Naive B cell (primary cell): Measurements from ENCODE around the gene SLC2A13. TPM values are rescaled to one million over a fixed set of nuclear protein-coding genes. Genes with fewer than 3 reads are reported as not detected.
A peak's percentile ranks its signal among the peaks of the same experiment; 100 is the strongest.
"Not testable (repeated sequence)": the region's sequence is repeated elsewhere in the genome, so short reads cannot be mapped to it uniquely, and the experiment has no call there.

Source experiments
- ATAC-seq, 2 donors: fragments of 150-1000 bp; cut with Tn5 transposase; 2 replicates each; pipeline ENCODE4 v1.10.0; 2021; ENCODE audit warnings: low read depth in 2 of 2, mild to moderate bottlenecking in 2 of 2, moderate library complexity in 2 of 2
- DNase-seq: peaks from one replicate; pipeline ENCODE4 v3.0.0; 2022
- H3K27ac Mint-ChIP-seq, 6 donors: one replicate each; pipeline ENCODE4 v1.8.0; 2020 to 2022; ENCODE audit warnings: mild to moderate bottlenecking in 6 of 6, mixed read lengths in 6 of 6, moderate library complexity in 5 of 6, inconsistent platforms in 2 of 6
- H3K27me3 Mint-ChIP-seq, 3 donors: one replicate each; pipeline ENCODE4 v1.8.0; 2021 to 2022; ENCODE audit warnings: mixed read lengths in 3 of 3, mild to moderate bottlenecking in 1 of 3
- H3K36me3 Mint-ChIP-seq, 2 donors: one replicate each; pipeline ENCODE4 v1.8.0; 2020 to 2022; ENCODE audit warnings: mixed read lengths in 2 of 2, inconsistent platforms in 1 of 2, mild to moderate bottlenecking in 1 of 2
- H3K4me1 Mint-ChIP-seq, 3 donors: one replicate each; pipeline ENCODE4 v1.8.0; 2020 to 2022; ENCODE audit warnings: mixed read lengths in 3 of 3, inconsistent platforms in 1 of 3, mild to moderate bottlenecking in 1 of 3, moderate library complexity in 1 of 3
- H3K4me3 Mint-ChIP-seq, 8 donors: one replicate each; pipeline ENCODE4 v1.8.0; 2020 to 2022; ENCODE audit warnings: mild to moderate bottlenecking in 8 of 8, mixed read lengths in 8 of 8, moderate library complexity in 8 of 8, inconsistent platforms in 2 of 8
- H3K9me3 Mint-ChIP-seq, 7 donors: one replicate each; pipeline ENCODE4 v1.8.0; 2020 to 2022; ENCODE audit warnings: mixed read lengths in 7 of 7, mild to moderate bottlenecking in 5 of 7, inconsistent platforms in 2 of 7, moderate library complexity in 1 of 7
- polyA plus RNA-seq, 6 donors: library from polyadenylated mRNA; unstranded; fragments of 300-500 nt; fragmentation: Illumina TruSeq; gene quantifications; one replicate each; pipeline ENCODE4 v1.2.3, GENCODE V29; 2021; ENCODE audit warnings: low read depth in 6 of 6

The SLC2A13 gene
- polyA plus RNA-seq, 6 donors from 2014 or later: 0.72 to 2.2 (median 1.9) TPM; not detected in 1

GRCh38 chr12:40047002-40047401 lies 58.9 kb downstream of the SLC2A13 start:
- not testable (repeated sequence) for H3K27me3 Mint-ChIP-seq, DNase-seq, H3K4me1 Mint-ChIP-seq, H3K36me3 Mint-ChIP-seq, H3K27ac Mint-ChIP-seq, ATAC-seq, H3K9me3 Mint-ChIP-seq, H3K4me3 Mint-ChIP-seq

GRCh38 chr12:40045656-40046055 lies 60.2 kb downstream of the SLC2A13 start:
- H3K27me3 Mint-ChIP-seq: no peaks in the 10 kb centered on the region
- no peaks in the 10 kb centered on the region for H3K4me1 Mint-ChIP-seq
- peaks cover 0 to 8% of the 10 kb centered on the region in 2 donors for H3K36me3 Mint-ChIP-seq
- no peaks in the 10 kb centered on the region for H3K9me3 Mint-ChIP-seq
- no peak overlapping the region for H3K27ac Mint-ChIP-seq
- ATAC-seq: no peak
- DNase-seq: no peak
- H3K4me3 Mint-ChIP-seq: no peak overlapping the region

GRCh38 chr12:40044396-40044795 lies 61.5 kb downstream of the SLC2A13 start:
- Mint-ChIP-seq H3K4me3 (no peak overlapping the region), H3K4me1 (no peaks in the 10 kb centered on the region), H3K27ac (peak overlapping the region in 1 of 6 donors; percentile 24), H3K36me3 (peaks cover 0 to 8% of the 10 kb centered on the region in 2 donors), H3K9me3 (no peaks in the 10 kb centered on the region), H3K27me3 (no peaks in the 10 kb centered on the region)
- no peak for DNase-seq
- ATAC-seq: no peak

- Mint-ChIP-seq H3K36me3 (peaks cover 0 to 8% of the 10 kb centered on the region in 2 donors), H3K27ac (no peak overlapping the region), H3K4me3 (no peak overlapping the region), H3K27me3 (no peaks in the 10 kb centered on the region), H3K9me3 (no peaks in the 10 kb centered on the region), H3K4me1 (no peaks in the 10 kb centered on the region)
- ATAC-seq: no peak
- no peak for DNase-seq
Observed at GRCh38 chr12:40039598-40039997, 66.3 kb downstream of the SLC2A13 start.

- no peak for ATAC-seq
- no peak for DNase-seq
- H3K9me3 Mint-ChIP-seq: no peaks in the 10 kb centered on the region
- H3K36me3 Mint-ChIP-seq: peaks cover 0 to 8% of the 10 kb centered on the region in 2 donors
- no peaks in the 10 kb centered on the region for H3K27me3 Mint-ChIP-seq
- H3K27ac Mint-ChIP-seq: no peak overlapping the region
- no peaks in the 10 kb centered on the region for H3K4me1 Mint-ChIP-seq
- H3K4me3 Mint-ChIP-seq: no peak overlapping the region
Observed at GRCh38 chr12:40038619-40039018, 67.3 kb downstream of the SLC2A13 start.

GRCh38 chr12:40034712-40035111 lies 71.2 kb downstream of the SLC2A13 start:
- peak overlapping the region in 1 of 6 donors; percentile 8 for H3K27ac Mint-ChIP-seq
- no peak for ATAC-seq

GRCh38 chr12:40034156-40034555 lies 71.7 kb downstream of the SLC2A13 start:
- no peak overlapping the region for H3K4me3 Mint-ChIP-seq
- no peaks in the 10 kb centered on the region for H3K4me1 Mint-ChIP-seq
- no peaks in the 10 kb centered on the region for H3K36me3 Mint-ChIP-seq
- H3K27me3 Mint-ChIP-seq: no peaks in the 10 kb centered on the region
- H3K27ac Mint-ChIP-seq: no peak overlapping the region
- H3K9me3 Mint-ChIP-seq: no peaks in the 10 kb centered on the region
- DNase-seq: no peak
- ATAC-seq: no peak

More at GRCh38 chr12:40034712-40035111, 71.2 kb downstream of the SLC2A13 start:
- H3K4me3 Mint-ChIP-seq: no peak overlapping the region
- H3K36me3 Mint-ChIP-seq: no peaks in the 10 kb centered on the region
- H3K4me1 Mint-ChIP-seq: no peaks in the 10 kb centered on the region
- no peaks in the 10 kb centered on the region for H3K27me3 Mint-ChIP-seq
- H3K9me3 Mint-ChIP-seq: no peaks in the 10 kb centered on the region
- no peak for DNase-seq

- Mint-ChIP-seq H3K36me3 (no peaks in the 10 kb centered on the region), H3K4me3 (no peak overlapping the region), H3K27me3 (no peaks in the 10 kb centered on the region), H3K4me1 (no peaks in the 10 kb centered on the region), H3K9me3 (no peaks in the 10 kb centered on the region), H3K27ac (peak overlapping the region in 1 of 6 donors; percentile 11)
- ATAC-seq: no peak
- no peak for DNase-seq
Observed at GRCh38 chr12:40033242-40033630, 72.6 kb downstream of the SLC2A13 start.

GRCh38 chr12:40032433-40033241 lies 73.2 kb downstream of the SLC2A13 start:
- Mint-ChIP-seq H3K9me3 (no peaks in the 10 kb centered on the region), H3K36me3 (peaks cover 0 to 1% of the 10 kb centered on the region in 2 donors), H3K27ac (peak overlapping the region in 1 of 6 donors; percentile 11), H3K27me3 (no peaks in the 10 kb centered on the region), H3K4me3 (no peak overlapping the region), H3K4me1 (no peaks in the 10 kb centered on the region)
- DNase-seq (no peak), ATAC-seq (no peak)

- ATAC-seq (no peak), DNase-seq (no peak)
- Mint-ChIP-seq H3K36me3 (peaks cover 0 to 7% of the 10 kb centered on the region in 2 donors), H3K4me3 (no peak overlapping the region), H3K4me1 (no peaks in the 10 kb centered on the region), H3K27me3 (no peaks in the 10 kb centered on the region), H3K27ac (peak overlapping the region in 1 of 6 donors; percentile 39), H3K9me3 (no peaks in the 10 kb centered on the region)
Observed at GRCh38 chr12:40031965-40032364, 73.9 kb downstream of the SLC2A13 start.

GRCh38 chr12:40030970-40031369 lies 74.9 kb downstream of the SLC2A13 start:
- H3K27ac Mint-ChIP-seq, H3K36me3 Mint-ChIP-seq, ATAC-seq, H3K27me3 Mint-ChIP-seq, H3K9me3 Mint-ChIP-seq, DNase-seq, H3K4me3 Mint-ChIP-seq, H3K4me1 Mint-ChIP-seq: not testable (repeated sequence)

- DNase-seq (no peak), ATAC-seq (no peak)
- no peak overlapping the region for H3K27ac Mint-ChIP-seq
- H3K4me1 Mint-ChIP-seq: peaks cover 7 to 10% (median 10%) of the 10 kb centered on the region in 3 donors
- H3K27me3 Mint-ChIP-seq: no peaks in the 10 kb centered on the region
- H3K9me3 Mint-ChIP-seq: no peaks in the 10 kb centered on the region
- peaks cover 0 to 7% of the 10 kb centered on the region in 2 donors for H3K36me3 Mint-ChIP-seq
- no peak overlapping the region for H3K4me3 Mint-ChIP-seq
Observed at GRCh38 chr12:40028296-40028695, 77.6 kb downstream of the SLC2A13 start.

- H3K27ac Mint-ChIP-seq: peak overlapping the region in 1 of 6 donors; percentile 68
- H3K9me3 Mint-ChIP-seq: no peaks in the 10 kb centered on the region
- DNase-seq (no peak), ATAC-seq (no peak)
- H3K36me3 Mint-ChIP-seq: peaks cover 0 to 7% of the 10 kb centered on the region in 2 donors
- peaks cover 9 to 13% (median 12%) of the 10 kb centered on the region in 3 donors for H3K4me1 Mint-ChIP-seq
- no peaks in the 10 kb centered on the region for H3K27me3 Mint-ChIP-seq
- no peak overlapping the region for H3K4me3 Mint-ChIP-seq
Observed at GRCh38 chr12:40022850-40023249, 83.0 kb downstream of the SLC2A13 start.

- ATAC-seq (no peak), DNase-seq (no peak)
- Mint-ChIP-seq H3K4me1 (peaks cover 9 to 13% (median 12%) of the 10 kb centered on the region in 3 donors), H3K27ac (peak overlapping the region in 2 of 6 donors; percentile 30 to 67), H3K4me3 (no peak overlapping the region), H3K27me3 (no peaks in the 10 kb centered on the region), H3K9me3 (no peaks in the 10 kb centered on the region), H3K36me3 (no peaks in the 10 kb centered on the region)
Observed at GRCh38 chr12:40020261-40020691, 85.6 kb downstream of the SLC2A13 start.
